ENCODE results near the gene S100A9.

The S100A9 gene

DNA sequence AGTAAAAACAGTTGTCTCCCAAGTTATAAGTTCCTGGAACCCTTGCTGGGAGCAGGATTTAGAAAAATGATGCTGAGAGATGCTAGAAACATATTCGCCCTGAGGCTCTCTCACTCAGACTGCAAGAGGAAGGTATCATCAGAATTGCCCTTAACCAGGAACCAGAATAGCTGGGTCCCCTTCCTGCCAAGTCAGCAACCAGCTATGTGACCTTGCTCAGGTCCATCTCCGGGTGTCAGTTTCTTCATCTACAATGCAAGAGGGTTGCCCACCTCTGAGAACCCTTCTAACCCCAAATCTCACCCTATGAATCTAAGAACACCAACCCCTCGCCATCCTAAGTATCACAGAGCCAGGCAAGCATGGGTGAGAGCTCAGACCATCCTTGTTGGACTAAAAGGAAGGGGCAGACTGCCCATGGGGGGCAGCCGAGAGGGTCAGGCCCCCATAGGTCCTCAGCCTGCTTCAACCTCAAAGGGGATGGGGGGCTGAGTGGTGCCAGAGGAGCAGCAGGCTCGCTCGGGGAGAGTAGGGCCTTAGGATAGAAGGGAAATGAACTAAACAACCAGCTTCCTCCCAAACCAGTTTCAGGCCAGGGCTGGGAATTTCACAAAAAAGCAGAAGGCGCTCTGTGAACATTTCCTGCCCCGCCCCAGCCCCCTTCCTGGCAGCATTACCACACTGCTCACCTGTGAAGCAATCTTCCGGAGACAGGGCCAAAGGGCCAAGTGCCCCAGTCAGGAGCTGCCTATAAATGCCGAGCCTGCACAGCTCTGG lies 390 bp upstream of the S100A9 start:
- no peak overlapping the region for H3K4me3 ChIP-seq (ENCODE audit: low read length)
- no peaks in the 10 kb centered on the region for H3K36me3 ChIP-seq (ENCODE audit: control insufficient read depth, insufficient read depth, low read length)
- H3K9me3 ChIP-seq (ENCODE audit: control insufficient read depth, low read length), result no peaks in the 10 kb centered on the region
- no peaks in the 10 kb centered on the region for H3K4me1 ChIP-seq (ENCODE audit: control insufficient read depth, insufficient read depth, low read length)
- no peaks in the 10 kb centered on the region for H3K27me3 ChIP-seq (ENCODE audit: control insufficient read depth, insufficient read depth, low read length)
- H3K9ac ChIP-seq (ENCODE audit: low read length), result no peak overlapping the region

DNA sequence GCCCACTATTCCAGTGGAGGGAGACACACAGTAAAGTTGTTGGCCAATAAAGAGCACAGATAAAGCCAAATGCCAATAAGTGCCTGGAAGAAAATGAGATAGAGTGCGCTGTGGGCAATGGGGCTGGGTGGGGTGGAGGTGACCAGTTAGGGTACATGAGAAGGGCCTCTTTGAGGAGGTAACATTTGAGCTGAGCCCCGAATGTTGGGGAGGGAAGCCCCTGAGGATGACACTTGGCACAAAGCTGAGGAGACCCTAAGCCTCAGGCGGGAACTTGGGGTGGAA lies 979 bp downstream of the S100A9 start:
- H3K4me3 ChIP-seq (ENCODE audit: low read length), result no peak overlapping the region
- no peaks in the 10 kb centered on the region for H3K9me3 ChIP-seq (ENCODE audit: control insufficient read depth, low read length)
- H3K9ac ChIP-seq (ENCODE audit: low read length), result no peak overlapping the region
- no peaks in the 10 kb centered on the region for H3K36me3 ChIP-seq (ENCODE audit: control insufficient read depth, insufficient read depth, low read length)
- H3K4me1 ChIP-seq (ENCODE audit: control insufficient read depth, insufficient read depth, low read length), result no peaks in the 10 kb centered on the region
- no peaks in the 10 kb centered on the region for H3K27me3 ChIP-seq (ENCODE audit: control insufficient read depth, insufficient read depth, low read length)

DNA sequence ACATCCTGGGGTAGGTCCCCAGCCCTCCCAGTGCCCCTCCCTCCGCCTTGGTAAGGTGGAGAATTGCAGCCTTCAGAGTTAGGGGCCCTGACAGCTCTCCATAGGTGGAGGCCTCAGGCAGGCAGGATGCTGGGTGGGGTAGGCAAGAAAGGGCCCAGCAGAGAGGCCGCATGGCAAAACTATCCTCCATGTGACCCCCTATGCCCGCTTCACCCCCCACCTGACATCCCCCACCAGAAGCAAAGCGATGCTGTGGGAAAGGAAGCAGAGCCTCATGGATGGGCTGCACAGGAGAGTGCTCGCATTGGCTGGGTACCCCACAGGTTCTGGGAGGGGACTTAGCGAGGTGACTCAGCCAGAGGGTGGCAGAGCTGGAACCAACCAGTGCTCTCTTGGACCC lies 1.6 kb downstream of the S100A9 start:
- Histone ChIP-seq H3K4me3 (ENCODE audit: low read length) (no peak overlapping the region), H3K27me3 (ENCODE audit: control insufficient read depth, insufficient read depth, low read length) (no peaks in the 10 kb centered on the region), H3K36me3 (ENCODE audit: control insufficient read depth, insufficient read depth, low read length) (no peaks in the 10 kb centered on the region), H3K9ac (ENCODE audit: low read length) (no peak overlapping the region), H3K9me3 (ENCODE audit: control insufficient read depth, low read length) (no peaks in the 10 kb centered on the region), H3K4me1 (ENCODE audit: control insufficient read depth, insufficient read depth, low read length) (no peaks in the 10 kb centered on the region)

DNA sequence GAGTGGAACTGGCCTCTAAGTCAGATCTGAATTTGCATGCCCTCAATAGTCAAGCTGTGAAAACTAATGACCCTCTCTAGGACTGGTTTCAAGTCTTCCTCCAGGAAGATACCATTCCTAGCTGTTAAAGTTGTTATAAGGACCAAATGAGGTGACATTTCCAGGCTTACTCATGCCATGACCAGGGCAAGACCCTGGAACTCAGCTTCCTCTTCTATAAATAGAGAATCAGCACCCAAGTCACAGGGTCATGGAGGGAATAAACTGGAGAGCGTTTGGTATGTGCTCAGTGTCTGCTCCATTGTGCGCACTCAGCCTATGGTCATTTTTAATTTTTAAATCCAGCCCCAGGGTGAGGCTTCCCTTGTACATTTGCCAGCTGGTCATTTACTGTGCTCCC lies 2.5 kb downstream of the S100A9 start:
- no peaks in the 10 kb centered on the region for H3K36me3 ChIP-seq (ENCODE audit: control insufficient read depth, insufficient read depth, low read length)
- H3K4me3 ChIP-seq (ENCODE audit: low read length), result no peak overlapping the region
- no peak overlapping the region for H3K9ac ChIP-seq (ENCODE audit: low read length)
- H3K27me3 ChIP-seq (ENCODE audit: control insufficient read depth, insufficient read depth, low read length), result no peaks in the 10 kb centered on the region
- no peaks in the 10 kb centered on the region for H3K4me1 ChIP-seq (ENCODE audit: control insufficient read depth, insufficient read depth, low read length)
- no peaks in the 10 kb centered on the region for H3K9me3 ChIP-seq (ENCODE audit: control insufficient read depth, low read length)

DNA sequence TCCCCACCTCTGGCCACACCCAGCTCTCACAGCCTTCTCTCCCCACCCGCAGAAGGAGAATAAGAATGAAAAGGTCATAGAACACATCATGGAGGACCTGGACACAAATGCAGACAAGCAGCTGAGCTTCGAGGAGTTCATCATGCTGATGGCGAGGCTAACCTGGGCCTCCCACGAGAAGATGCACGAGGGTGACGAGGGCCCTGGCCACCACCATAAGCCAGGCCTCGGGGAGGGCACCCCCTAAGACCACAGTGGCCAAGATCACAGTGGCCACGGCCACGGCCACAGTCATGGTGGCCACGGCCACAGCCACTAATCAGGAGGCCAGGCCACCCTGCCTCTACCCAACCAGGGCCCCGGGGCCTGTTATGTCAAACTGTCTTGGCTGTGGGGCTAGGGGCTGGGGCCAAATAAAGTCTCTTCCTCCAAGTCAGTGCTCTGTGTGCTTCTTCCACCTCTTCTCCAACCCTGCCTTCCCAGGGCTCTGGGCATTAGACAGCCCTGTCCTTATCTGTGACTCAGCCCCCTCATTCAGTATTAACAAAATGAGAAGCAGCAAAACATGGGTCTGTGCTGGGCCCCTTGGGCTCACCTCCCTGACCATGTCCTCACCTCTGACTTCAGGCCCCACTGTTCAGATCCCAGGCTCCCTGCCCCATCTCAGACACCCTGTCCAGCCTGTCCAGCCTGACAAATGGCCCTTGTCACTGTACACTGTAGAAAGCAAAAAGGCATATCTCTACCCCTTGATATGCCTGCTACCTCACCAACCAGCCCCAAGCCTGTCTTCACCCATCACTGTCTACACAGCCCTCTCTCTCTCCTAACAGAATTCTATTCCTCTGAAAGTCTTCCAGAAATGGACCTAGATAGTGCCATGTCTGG lies 3.2 kb downstream of the S100A9 start:
- Histone ChIP-seq H3K9me3 (ENCODE audit: control insufficient read depth, low read length) (no peaks in the 10 kb centered on the region), H3K9ac (ENCODE audit: low read length) (no peak overlapping the region), H3K4me3 (ENCODE audit: low read length) (no peak overlapping the region), H3K36me3 (ENCODE audit: control insufficient read depth, insufficient read depth, low read length) (no peaks in the 10 kb centered on the region), H3K4me1 (ENCODE audit: control insufficient read depth, insufficient read depth, low read length) (no peaks in the 10 kb centered on the region), H3K27me3 (ENCODE audit: control insufficient read depth, insufficient read depth, low read length) (peaks cover 2% of the 10 kb centered on the region)

DNA sequence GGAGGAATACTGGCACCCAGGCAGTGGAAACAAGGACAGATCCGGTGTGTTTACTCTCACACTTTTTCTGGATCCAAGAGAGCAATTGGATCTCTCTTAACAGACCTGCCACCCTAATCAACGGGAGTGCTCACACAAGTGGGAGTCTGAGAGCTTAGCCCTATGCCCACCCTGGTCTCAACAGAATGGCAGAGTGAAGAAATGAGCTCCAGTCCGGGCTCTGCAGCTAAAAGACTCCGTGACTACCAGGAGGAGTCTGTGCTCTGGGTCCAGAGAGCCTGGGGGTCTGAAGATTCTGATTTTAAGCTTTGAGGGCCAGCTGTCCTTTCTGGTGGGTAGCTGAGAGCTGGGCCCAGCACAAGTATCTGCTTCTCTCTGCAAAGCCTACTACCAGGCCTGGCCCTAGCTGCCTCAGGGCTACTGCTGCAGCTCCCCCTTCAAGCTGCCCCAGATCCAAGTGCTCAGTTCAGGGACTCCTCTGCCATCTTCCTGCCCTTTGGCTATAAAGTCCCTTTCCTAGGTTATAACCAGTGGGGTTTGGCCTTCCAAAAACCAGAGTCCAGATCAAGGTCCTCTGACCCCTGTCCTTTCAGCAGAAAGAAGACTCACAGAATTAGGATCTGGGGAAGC lies 3.9 kb downstream of the S100A9 start:
- no peaks in the 10 kb centered on the region for H3K4me1 ChIP-seq (ENCODE audit: control insufficient read depth, insufficient read depth, low read length)
- H3K9ac ChIP-seq (ENCODE audit: low read length), result no peak overlapping the region
- H3K27me3 ChIP-seq (ENCODE audit: control insufficient read depth, insufficient read depth, low read length), result peaks cover 5% of the 10 kb centered on the region
- no peak overlapping the region for H3K4me3 ChIP-seq (ENCODE audit: low read length)
- H3K36me3 ChIP-seq (ENCODE audit: control insufficient read depth, insufficient read depth, low read length), result no peaks in the 10 kb centered on the region
- H3K9me3 ChIP-seq (ENCODE audit: control insufficient read depth, low read length), result no peaks in the 10 kb centered on the region

DNA sequence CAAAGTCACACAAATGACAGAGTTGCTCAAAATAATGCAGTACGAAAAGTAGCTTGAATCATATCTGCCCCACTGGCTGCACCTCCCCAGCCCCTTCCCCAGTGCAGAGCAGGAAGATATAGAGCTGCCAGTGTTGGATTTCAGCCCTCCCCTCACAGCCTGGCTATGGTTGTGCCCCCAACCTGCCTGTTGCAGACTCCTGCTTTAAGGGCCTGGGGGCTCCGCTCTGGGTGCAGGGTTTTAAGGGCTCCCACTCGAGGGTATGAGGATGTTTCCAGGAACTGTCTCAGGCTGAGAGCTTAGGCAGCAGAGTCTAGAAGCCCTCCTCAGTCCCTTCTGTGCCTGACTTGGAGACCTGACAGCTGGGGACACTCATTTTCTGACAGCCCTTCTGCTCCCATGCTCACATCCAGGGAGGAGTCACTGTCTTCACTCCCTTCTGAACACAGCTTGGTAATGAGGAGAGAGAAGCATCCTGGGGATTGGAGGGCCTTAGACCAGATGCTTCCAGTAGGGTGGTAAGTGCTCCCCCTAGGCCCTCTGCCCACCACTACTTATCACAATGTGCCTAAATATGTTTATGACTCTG lies 4.6 kb downstream of the S100A9 start:
- H3K4me3 ChIP-seq (ENCODE audit: low read length), result no peak overlapping the region
- H3K9me3 ChIP-seq (ENCODE audit: control insufficient read depth, low read length), result no peaks in the 10 kb centered on the region
- H3K4me1 ChIP-seq (ENCODE audit: control insufficient read depth, insufficient read depth, low read length), result no peaks in the 10 kb centered on the region
- H3K9ac ChIP-seq (ENCODE audit: low read length), result no peak overlapping the region
- peaks cover 5% of the 10 kb centered on the region for H3K27me3 ChIP-seq (ENCODE audit: control insufficient read depth, insufficient read depth, low read length)
- H3K36me3 ChIP-seq (ENCODE audit: control insufficient read depth, insufficient read depth, low read length), result no peaks in the 10 kb centered on the region

DNA sequence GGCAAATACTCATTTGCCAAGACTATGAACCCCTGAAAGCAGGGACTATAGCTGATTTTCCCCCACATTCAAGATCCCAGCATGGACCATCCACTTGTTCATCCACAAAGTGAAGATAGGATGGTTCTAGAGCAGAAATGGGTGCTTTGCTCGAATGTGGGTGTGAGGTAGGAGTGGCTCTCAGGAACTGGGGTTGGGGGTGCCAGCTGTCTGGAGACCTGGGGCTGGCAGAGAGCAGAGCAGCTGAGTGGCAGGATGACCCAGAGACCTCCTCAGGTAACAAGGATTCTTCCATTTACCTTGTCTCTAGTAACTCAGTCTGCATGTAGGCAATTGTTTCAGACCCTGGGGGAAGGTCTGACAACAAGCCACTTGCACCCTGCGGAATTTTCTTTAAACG lies 6.0 kb downstream of the S100A9 start:
- Histone ChIP-seq H3K9me3 (ENCODE audit: control insufficient read depth, low read length) (no peaks in the 10 kb centered on the region), H3K36me3 (ENCODE audit: control insufficient read depth, insufficient read depth, low read length) (no peaks in the 10 kb centered on the region), H3K4me1 (ENCODE audit: control insufficient read depth, insufficient read depth, low read length) (no peaks in the 10 kb centered on the region), H3K4me3 (ENCODE audit: low read length) (no peak overlapping the region), H3K9ac (ENCODE audit: low read length) (no peak overlapping the region), H3K27me3 (ENCODE audit: control insufficient read depth, insufficient read depth, low read length) (peaks cover 5% of the 10 kb centered on the region)

DNA sequence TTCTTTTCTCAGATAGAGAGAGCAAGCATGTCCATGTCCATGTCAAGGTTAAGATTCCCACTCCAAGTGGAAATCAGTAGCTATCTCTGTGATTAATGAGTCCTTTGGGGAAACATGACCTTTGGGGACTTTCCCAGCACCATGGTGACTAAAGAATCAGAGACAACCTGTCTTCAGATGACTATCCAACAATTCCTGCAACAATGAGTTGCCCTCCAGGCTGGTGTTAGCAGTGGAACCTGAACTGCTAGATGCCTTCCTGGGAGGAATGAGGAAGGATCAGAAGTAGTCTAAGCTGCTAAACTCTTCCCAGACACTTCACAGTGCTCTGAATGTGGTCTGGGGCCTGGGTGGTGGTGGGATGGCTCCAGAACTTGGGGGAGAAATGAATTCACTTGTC lies 6.5 kb downstream of the S100A9 start:
- no peaks in the 10 kb centered on the region for H3K36me3 ChIP-seq (ENCODE audit: control insufficient read depth, insufficient read depth, low read length)
- no peaks in the 10 kb centered on the region for H3K4me1 ChIP-seq (ENCODE audit: control insufficient read depth, insufficient read depth, low read length)
- no peak overlapping the region for H3K9ac ChIP-seq (ENCODE audit: low read length)
- no peak overlapping the region for H3K4me3 ChIP-seq (ENCODE audit: low read length)
- H3K9me3 ChIP-seq (ENCODE audit: control insufficient read depth, low read length), result no peaks in the 10 kb centered on the region
- peaks cover 5% of the 10 kb centered on the region for H3K27me3 ChIP-seq (ENCODE audit: control insufficient read depth, insufficient read depth, low read length)

DNA sequence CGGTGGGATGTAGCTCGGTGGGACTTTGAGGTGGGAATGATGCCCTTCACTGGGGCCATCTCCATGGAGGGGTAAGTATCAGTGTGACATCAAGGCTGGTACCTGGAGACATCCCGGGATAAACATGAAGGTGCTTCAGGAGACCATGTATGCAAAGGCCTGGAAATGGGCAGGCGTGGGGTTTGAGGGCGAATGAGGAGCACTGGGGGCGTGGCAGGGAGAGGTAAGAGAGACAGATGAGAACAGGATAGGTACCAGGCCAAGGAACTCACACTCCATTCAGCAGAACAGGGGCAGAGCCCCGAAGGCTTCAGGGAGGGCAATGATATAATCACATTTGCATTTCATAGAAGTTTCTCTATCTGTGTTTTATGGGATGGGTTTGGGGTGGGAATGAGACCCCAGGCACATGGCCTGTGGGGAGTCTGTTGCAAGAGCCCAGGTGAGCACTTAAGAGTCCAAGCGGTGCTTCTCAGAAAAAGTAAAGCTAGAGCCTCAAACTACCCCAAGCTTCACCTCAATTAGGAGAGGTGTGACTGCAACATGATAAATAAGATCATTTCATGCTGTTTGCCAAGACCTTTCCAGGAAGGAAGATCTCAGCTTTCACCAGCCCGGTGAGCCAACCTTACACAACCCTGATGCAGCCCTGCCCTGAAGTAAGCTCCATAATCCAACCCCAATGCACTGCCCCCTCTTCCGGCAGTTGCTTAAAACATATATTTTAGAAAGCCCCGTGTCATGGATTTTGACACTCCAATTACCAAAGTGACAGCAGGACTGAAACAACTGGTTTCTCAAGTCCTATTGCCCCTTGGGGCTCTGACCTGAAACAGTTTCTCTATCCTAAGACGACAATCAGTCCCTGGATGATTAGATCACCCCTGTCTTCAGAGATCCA lies 7.4 kb downstream of the S100A9 start:
- Histone ChIP-seq H3K4me3 (ENCODE audit: low read length) (no peak overlapping the region), H3K4me1 (ENCODE audit: control insufficient read depth, insufficient read depth, low read length) (no peaks in the 10 kb centered on the region), H3K36me3 (ENCODE audit: control insufficient read depth, insufficient read depth, low read length) (no peaks in the 10 kb centered on the region), H3K9me3 (ENCODE audit: control insufficient read depth, low read length) (no peaks in the 10 kb centered on the region), H3K27me3 (ENCODE audit: control insufficient read depth, insufficient read depth, low read length) (peaks cover 5% of the 10 kb centered on the region), H3K9ac (ENCODE audit: low read length) (no peak overlapping the region)

DNA sequence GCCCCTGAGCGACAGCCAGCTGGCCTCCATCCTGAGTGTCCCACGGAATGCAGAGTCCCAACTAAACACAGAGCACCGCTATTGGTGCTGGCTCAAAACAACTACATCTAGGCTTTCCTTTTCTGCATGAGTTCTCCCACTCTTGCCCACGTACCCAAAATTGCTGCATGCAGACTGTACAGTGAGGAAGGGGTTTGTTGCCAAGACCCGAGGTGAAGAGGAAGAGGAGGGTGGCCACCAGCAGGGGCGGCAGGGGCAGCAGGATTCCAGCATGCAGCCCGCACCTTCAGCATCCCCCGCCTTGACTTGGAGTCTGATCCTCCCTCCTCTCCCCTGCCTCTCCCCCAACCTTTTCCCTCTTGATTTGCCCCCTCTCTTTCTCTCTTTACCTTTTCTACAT lies 8.0 kb downstream of the S100A9 start:
- Histone ChIP-seq H3K4me3 (ENCODE audit: low read length) (no peak overlapping the region), H3K27me3 (ENCODE audit: control insufficient read depth, insufficient read depth, low read length) (peaks cover 5% of the 10 kb centered on the region), H3K36me3 (ENCODE audit: control insufficient read depth, insufficient read depth, low read length) (no peaks in the 10 kb centered on the region), H3K4me1 (ENCODE audit: control insufficient read depth, insufficient read depth, low read length) (no peaks in the 10 kb centered on the region), H3K9ac (ENCODE audit: low read length) (no peak overlapping the region), H3K9me3 (ENCODE audit: control insufficient read depth, low read length) (no peaks in the 10 kb centered on the region)

Measured in mucosa of stomach (tissue), 1 donor.